Measurements from ENCODE around the gene SLC7A8.

- TF ChIP-seq CTCF (IDR thresholded peaks at IDR 0.05), result no peak
- TF ChIP-seq POLR2A (IDR thresholded peaks at IDR 0.05), result no peak
These were observed 4.5 kb upstream of the SLC7A8 start for GRCh38 chr14:23187925-23188324.

Data from lower leg skin (tissue), 3 donors.